PFSK-1 (cell line): ENCODE measurements around the gene FNDC5.

ENCODE experiments used
- FOXP2 ChIP-seq: optimal IDR thresholded peaks from 2 replicates; pipeline ENCODE3; 2011; ENCODE audit warnings: borderline replicate concordance, control low read depth, inconsistent platforms; ENCODE audit not compliant: insufficient read depth; ENCODE audit errors: extremely low read length, extremely low read depth
- POLR2AphosphoS5 ChIP-seq: IDR thresholded peaks from 2 replicates; pipeline ENCODE4 v1.6.1; 2012; ENCODE audit warnings: low read depth, mild to moderate bottlenecking, control low read depth, low read length, moderate library complexity
- SIN3A ChIP-seq: IDR thresholded peaks from 2 replicates; pipeline ENCODE4 v1.6.1; 2012; ENCODE audit warnings: mild to moderate bottlenecking, low read length, moderate library complexity, borderline replicate concordance; ENCODE audit not compliant: insufficient read depth
- TAF1 ChIP-seq: IDR thresholded peaks from 2 replicates; pipeline ENCODE4 v1.6.1; 2012; ENCODE audit warnings: low read length, control low read depth, borderline replicate concordance; ENCODE audit not compliant: insufficient read depth
- TF ChIP-seq, protein P1 (sequence below), 2 experiments: IDR thresholded peaks; 2 replicates each; pipeline versions ENCODE4 v1.6.1 to v1.8.0; 2011 to 2012; ENCODE audit warnings: low read depth in 2 of 2, low read length in 2 of 2, control low read depth in 1 of 2, inconsistent platforms in 1 of 2, mild to moderate bottlenecking in 1 of 2, moderate library complexity in 1 of 2; ENCODE audit not compliant: insufficient read depth in 1 of 2

The FNDC5 gene

DNA sequence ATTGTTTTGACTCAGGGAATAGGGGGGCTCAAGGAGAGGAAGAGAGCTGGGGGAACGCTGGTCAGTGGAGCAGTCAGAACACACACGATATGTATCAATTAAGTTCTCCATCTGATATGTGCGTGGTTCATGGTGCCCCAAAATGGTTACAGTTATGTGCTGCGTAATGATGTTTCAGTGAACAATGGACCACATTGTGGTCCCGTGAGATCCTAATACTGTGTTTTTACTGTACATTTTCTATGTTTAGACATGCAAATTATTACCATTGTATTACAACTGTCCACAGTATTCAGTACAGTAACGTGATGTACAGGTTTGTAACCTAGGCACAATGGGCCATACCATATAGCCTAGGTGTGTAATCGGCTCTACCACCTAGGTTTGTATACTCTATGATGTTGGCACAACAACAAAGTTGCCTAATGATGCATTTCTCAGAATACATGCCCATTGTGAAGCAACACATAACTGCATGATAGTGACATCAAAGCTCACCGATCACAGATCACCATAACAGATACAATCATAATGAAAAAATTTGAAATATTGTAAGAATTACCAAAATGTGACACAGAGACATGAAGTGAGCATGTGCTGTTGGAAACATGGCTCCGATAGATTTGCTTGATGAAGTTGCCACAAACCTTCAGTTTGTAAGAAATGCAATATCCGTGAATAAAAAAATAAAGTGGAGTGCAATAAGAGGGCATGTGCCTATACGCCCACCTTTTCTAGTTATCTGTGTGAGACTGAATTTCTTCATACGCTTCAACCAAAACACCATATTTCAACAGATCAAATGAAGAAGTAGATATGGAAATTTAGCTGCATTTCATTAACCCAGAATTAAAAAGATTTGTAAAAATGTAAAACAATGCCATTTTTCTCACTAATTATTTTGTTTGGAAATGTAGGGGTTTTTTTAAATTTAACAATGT, 45.3 kb upstream of the FNDC5 start:
- TF ChIP-seq TAF1: no peak
- no peak for TF ChIP-seq POLR2AphosphoS5
- TF ChIP-seq, protein P1, sequence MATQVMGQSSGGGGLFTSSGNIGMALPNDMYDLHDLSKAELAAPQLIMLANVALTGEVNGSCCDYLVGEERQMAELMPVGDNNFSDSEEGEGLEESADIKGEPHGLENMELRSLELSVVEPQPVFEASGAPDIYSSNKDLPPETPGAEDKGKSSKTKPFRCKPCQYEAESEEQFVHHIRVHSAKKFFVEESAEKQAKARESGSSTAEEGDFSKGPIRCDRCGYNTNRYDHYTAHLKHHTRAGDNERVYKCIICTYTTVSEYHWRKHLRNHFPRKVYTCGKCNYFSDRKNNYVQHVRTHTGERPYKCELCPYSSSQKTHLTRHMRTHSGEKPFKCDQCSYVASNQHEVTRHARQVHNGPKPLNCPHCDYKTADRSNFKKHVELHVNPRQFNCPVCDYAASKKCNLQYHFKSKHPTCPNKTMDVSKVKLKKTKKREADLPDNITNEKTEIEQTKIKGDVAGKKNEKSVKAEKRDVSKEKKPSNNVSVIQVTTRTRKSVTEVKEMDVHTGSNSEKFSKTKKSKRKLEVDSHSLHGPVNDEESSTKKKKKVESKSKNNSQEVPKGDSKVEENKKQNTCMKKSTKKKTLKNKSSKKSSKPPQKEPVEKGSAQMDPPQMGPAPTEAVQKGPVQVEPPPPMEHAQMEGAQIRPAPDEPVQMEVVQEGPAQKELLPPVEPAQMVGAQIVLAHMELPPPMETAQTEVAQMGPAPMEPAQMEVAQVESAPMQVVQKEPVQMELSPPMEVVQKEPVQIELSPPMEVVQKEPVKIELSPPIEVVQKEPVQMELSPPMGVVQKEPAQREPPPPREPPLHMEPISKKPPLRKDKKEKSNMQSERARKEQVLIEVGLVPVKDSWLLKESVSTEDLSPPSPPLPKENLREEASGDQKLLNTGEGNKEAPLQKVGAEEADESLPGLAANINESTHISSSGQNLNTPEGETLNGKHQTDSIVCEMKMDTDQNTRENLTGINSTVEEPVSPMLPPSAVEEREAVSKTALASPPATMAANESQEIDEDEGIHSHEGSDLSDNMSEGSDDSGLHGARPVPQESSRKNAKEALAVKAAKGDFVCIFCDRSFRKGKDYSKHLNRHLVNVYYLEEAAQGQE (IDR thresholded peaks at IDR 0.05; ENCODE audit: insufficient read depth in 1 of 2, low read depth in 2 of 2, low read length in 2 of 2): no peak
- TF ChIP-seq SIN3A: no peak
- no peak for TF ChIP-seq FOXP2

GRCh38 chr1:32910319-32910718, 39.6 kb upstream of the FNDC5 start:
- TF ChIP-seq TAF1: no peak
- no peak for TF ChIP-seq POLR2AphosphoS5
- no peak for TF ChIP-seq SIN3A
- no peak for TF ChIP-seq FOXP2
- TF ChIP-seq, protein P1 (IDR thresholded peaks at IDR 0.05; ENCODE audit: insufficient read depth in 1 of 2, low read depth in 2 of 2, low read length in 2 of 2): no peak

DNA sequence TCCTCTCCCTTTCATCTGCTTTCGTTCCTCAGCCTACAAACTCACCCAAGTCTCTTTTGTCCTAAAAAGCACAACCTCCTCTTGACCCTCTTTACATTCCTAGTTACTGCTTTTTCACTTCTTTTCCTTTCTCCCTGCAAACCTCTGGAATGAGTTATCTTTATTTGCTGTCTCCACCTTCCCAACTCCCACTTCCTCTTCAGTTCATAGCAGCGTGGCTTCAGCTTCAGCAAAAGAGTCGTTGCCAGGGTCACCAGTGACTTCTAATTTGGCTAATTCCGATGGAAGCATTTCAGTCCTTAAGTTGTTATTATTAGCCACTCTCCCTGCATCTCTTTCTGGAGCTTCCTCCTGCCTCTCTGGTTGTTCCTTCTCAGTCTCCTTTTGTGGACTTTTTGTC, 36.7 kb upstream of the FNDC5 start:
- TF ChIP-seq SIN3A (no peak), FOXP2 (no peak), POLR2AphosphoS5 (no peak), TAF1 (no peak)
- TF ChIP-seq, protein P1 (IDR thresholded peaks at IDR 0.05; ENCODE audit: insufficient read depth in 1 of 2, low read depth in 2 of 2, low read length in 2 of 2): 0 out of 4 replicates have a peak, but pooled peaks of 1 of the 2 experiments have one; percentile 23

- TF ChIP-seq TAF1 (no peak), SIN3A (no peak), FOXP2 (no peak), POLR2AphosphoS5 (no peak)
- TF ChIP-seq, protein P1 (IDR thresholded peaks at IDR 0.05; ENCODE audit: insufficient read depth in 1 of 2, low read depth in 2 of 2, low read length in 2 of 2): no peak
Measured at GRCh38 chr1:32906654-32907053, 35.9 kb upstream of the FNDC5 start.
